ENCODE measurements around the gene CUX1. TPM values are rescaled to one million over a fixed set of nuclear protein-coding genes. Genes with fewer than 3 reads are reported as not detected.

CUX1 gene
- total and polyA plus RNA-seq, 4 donors: 40.5 to 138 (median 69.1) TPM

- Histone ChIP-seq H3K9ac (ENCODE audit: insufficient read depth in 1 of 2, low read length in 2 of 2) (no peak overlapping the region), H3K4me1 (ENCODE audit: control insufficient read depth in 5 of 5, insufficient read depth in 5 of 5, low read length in 5 of 5) (peaks cover 0 to under 1% (median 0%) of the 10 kb centered on the region in 5 donors), H3K9me3 (ENCODE audit: control insufficient read depth in 4 of 4, insufficient read depth in 3 of 4, low read length in 3 of 4) (peaks cover 0 to 3% (median 0%) of the 10 kb centered on the region in 4 donors), H3K4me3 (no peak overlapping the region), H3K27ac (ENCODE audit: low read depth in 1 of 2, low read length in 1 of 2) (peak overlapping the region in 1 of 2 donors; percentile 24), H3K27me3 (ENCODE audit: control insufficient read depth in 3 of 3, insufficient read depth in 3 of 3, low read length in 2 of 3) (no peaks in the 10 kb centered on the region), H3K36me3 (ENCODE audit: control insufficient read depth in 4 of 4, insufficient read depth in 4 of 4, low read length in 4 of 4) (peaks cover 2 to 35% (median 7%) of the 10 kb centered on the region in 4 donors)
- ATAC-seq (ENCODE audit: insufficient read depth, low FRiP score): no peak
- no peak for TF ChIP-seq CTCF (IDR thresholded peaks at IDR 0.05; ENCODE audit: control extremely low read depth, extremely low read depth)
- 85 to 91% methylated on average over 24 of the region's 24 CpGs for WGBS, 2 donors
- DNase-seq: no peak
Measured at GRCh38 chr7:102175423-102176170, 358.2 kb downstream of the CUX1 start.

GRCh38 chr7:102178410-102178809 is 361.0 kb downstream of the CUX1 start:
- no peak overlapping the region for H3K4me3 ChIP-seq
- H3K4me1 ChIP-seq (ENCODE audit: control insufficient read depth in 5 of 5, insufficient read depth in 5 of 5, low read length in 5 of 5): no peaks in the 10 kb centered on the region
- no peak for DNase-seq
- no peaks in the 10 kb centered on the region for H3K27me3 ChIP-seq (ENCODE audit: control insufficient read depth in 3 of 3, insufficient read depth in 3 of 3, low read length in 2 of 3)
- H3K27ac ChIP-seq (ENCODE audit: low read depth in 1 of 2, low read length in 1 of 2): no peak overlapping the region
- H3K9me3 ChIP-seq (ENCODE audit: control insufficient read depth in 4 of 4, insufficient read depth in 3 of 4, low read length in 3 of 4): peaks cover 0 to 3% (median 0%) of the 10 kb centered on the region in 4 donors
- no peak for ATAC-seq (ENCODE audit: insufficient read depth, low FRiP score)
- H3K36me3 ChIP-seq (ENCODE audit: control insufficient read depth in 4 of 4, insufficient read depth in 4 of 4, low read length in 4 of 4): peaks cover 4 to 30% (median 7%) of the 10 kb centered on the region in 4 donors
- WGBS, 2 donors: 91 to 93% methylated on average over 18 of the region's 18 CpGs
- no peak for TF ChIP-seq CTCF (IDR thresholded peaks at IDR 0.05; ENCODE audit: control extremely low read depth, extremely low read depth)
- no peak overlapping the region for H3K9ac ChIP-seq (ENCODE audit: insufficient read depth in 1 of 2, low read length in 2 of 2)

GRCh38 chr7:102180727-102181126 is 363.3 kb downstream of the CUX1 start:
- WGBS, 2 donors: 95 to 96% methylated on average over 10 of the region's 10 CpGs
- H3K27ac ChIP-seq (ENCODE audit: low read depth in 1 of 2, low read length in 1 of 2): no peak overlapping the region
- H3K27me3 ChIP-seq (ENCODE audit: control insufficient read depth in 3 of 3, insufficient read depth in 3 of 3, low read length in 2 of 3): no peaks in the 10 kb centered on the region
- DNase-seq: no peak
- H3K4me3 ChIP-seq: no peak overlapping the region
- no peaks in the 10 kb centered on the region for H3K4me1 ChIP-seq (ENCODE audit: control insufficient read depth in 5 of 5, insufficient read depth in 5 of 5, low read length in 5 of 5)
- H3K36me3 ChIP-seq (ENCODE audit: control insufficient read depth in 4 of 4, insufficient read depth in 4 of 4, low read length in 4 of 4): peaks cover 5 to 37% (median 12%) of the 10 kb centered on the region in 4 donors
- ATAC-seq (ENCODE audit: insufficient read depth, low FRiP score): no peak
- TF ChIP-seq CTCF (IDR thresholded peaks at IDR 0.05; ENCODE audit: control extremely low read depth, extremely low read depth): no peak
- H3K9ac ChIP-seq (ENCODE audit: insufficient read depth in 1 of 2, low read length in 2 of 2): no peak overlapping the region
- peaks cover 0 to 3% (median 0%) of the 10 kb centered on the region in 4 donors for H3K9me3 ChIP-seq (ENCODE audit: control insufficient read depth in 4 of 4, insufficient read depth in 3 of 4, low read length in 3 of 4)
